Stimulated activated CD8-positive, alpha-beta memory T cell treated with anti-CD3 and anti-CD28 coated beads, Interleukin-4, amount 100 ng/mL, for 24 hours (primary cell): ENCODE results near the gene NAPG.
"Not testable (repeated sequence)": the region's sequence is repeated elsewhere in the genome, so short reads cannot be mapped to it uniquely, and the experiment has no call there.

Experiments used
- DNase-seq: peaks from one replicate; pipeline ENCODE4 v3.0.0-alpha.2; 2020; ENCODE audit warnings: low read depth

The NAPG gene

GRCh38 chr18:10525697-10526560 lies at the start of gene NAPG:
Gene NAPG, plus strand, starts transcription at chr18:10526027. Its CDS starts 76 bp downstream, at chr18:10526103.
- peak; percentile 86 for DNase-seq

DNA sequence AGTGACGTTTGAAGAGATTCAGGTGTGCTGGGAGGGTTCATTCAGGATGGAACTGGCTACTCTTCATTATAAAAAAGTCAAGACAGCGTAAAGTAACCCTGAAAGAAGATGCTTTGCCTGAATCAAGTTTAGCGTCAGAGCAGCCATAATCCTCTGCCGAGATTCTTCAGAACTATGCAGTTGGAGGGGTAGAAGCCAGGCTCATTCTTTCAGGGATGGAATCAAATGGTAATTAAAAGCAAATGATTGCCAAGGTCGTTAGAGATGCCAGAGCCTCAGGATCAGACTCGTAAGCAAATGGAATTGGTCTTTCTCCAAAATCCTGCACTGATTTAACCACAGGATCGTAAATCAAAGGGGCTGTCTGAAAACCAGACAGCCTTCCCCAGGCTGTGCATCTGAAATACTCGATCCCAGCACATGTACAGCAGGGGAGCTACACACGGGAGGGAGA lies 49.5 kb upstream of the NAPG start:
- DNase-seq, result no peak

- no peak for DNase-seq
These were observed 48.5 kb upstream of the NAPG start for GRCh38 chr18:10477121-10477862.

GRCh38 chr18:10477863-10478260 lies 48.0 kb upstream of the NAPG start:
- no peak for DNase-seq

DNA sequence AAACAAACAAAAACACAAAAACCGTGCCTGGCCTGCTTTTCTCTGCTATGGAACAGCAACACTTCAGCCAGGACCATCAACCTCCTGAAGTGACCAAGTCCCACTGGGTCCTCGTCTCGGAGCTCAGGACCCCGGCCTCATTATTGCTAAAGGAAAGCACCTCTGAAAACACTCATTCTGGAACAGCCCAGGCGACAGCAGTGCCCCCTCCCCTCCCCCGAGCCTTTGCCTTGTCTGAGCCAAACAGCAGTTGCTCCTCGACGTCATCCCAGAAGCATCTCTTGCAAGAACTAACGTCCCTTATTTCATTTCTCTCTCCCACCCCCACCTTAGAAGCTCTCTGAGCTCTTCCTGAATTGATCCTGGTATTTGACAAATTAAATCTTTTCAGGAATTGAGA lies 44.0 kb upstream of the NAPG start:
- no peak for DNase-seq

GRCh38 chr18:10482363-10482984 lies 43.4 kb upstream of the NAPG start:
- DNase-seq, result no peak

DNA sequence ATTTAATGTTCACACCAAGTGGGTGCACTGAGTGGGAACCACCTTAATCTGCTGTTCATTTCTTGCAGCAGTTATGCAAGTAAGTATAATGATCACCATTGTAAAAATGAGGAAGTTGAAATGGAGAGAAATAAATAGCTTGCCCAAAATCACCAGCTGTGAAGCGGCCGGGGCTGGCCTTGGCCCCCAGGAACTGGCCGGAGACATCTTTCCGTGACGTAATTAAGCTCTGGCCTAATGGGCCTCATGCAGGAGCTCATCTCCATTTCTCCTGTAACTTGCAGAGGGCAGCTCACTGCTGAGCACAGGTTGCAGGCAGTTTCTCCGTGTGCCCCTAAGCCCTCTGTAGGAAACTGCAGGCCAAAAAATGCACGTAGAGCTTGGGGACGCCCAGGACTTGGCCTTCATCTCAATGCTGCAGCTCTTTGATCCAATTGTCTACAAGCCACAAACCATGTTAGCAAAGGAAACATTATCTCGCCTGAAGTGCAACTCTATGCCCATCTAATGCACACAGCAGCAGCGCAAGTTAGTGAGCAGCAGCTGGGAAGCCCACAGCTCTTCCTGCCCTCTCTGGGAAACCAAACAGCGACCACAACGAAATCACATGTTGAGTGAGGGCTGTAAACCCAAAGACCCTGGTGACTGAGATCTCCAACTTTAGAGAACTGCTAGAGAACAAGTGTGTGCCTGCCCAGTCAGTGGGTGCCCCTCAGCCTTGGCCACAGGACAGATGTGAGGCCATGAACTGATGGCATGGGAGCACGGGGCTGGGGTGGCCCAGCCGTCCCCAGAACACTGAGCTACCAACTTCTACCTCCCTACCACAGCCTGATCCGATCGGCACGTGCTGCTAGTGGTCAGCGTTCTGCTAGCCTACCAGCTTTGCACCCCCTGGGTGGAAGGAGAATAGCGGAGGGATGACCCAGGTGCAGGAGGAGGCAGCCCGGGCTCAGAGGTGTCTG lies 42.6 kb upstream of the NAPG start:
- no peak for DNase-seq

DNA sequence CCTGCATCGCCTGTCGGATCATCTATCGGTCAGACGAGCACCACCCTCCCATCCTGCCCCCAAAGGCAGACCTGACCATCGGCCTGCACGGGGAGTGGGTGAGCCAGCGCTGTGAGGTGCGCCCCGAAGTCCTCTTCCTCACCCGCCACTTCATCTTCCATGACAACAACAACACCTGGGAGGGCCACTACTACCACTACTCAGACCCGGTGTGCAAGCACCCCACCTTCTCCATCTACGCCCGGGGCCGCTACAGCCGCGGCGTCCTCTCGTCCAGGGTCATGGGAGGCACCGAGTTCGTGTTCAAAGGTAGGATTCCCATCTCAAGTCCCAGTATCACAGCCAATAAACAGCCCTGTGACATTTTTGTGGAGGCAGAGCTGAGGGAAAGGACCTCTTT lies 40.4 kb upstream of the NAPG start:
- no peak for DNase-seq

GRCh38 chr18:10486362-10486761 lies 39.5 kb upstream of the NAPG start:
- DNase-seq, result no peak

DNA sequence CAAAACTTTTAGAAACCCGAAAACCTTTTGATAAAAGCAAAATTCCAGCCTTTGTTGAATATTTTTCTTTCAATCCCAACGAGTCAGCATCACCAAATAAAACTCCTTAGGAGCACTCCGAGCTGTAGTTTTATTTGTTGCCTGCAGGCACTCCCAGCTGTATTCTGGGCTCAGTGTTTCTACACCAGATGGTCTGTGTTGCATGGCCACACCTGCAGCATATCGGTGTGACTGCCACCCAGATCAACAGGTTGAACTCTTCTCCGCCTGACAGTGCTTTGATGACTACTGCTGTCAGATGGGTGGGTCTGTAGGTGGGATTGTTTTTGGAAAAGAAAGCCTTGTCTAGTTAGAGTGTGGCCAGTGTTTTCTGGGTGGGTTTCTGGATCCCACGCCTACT lies 38.7 kb upstream of the NAPG start:
- DNase-seq, result no peak

- DNase-seq, result no peak
These were observed 37.8 kb upstream of the NAPG start for GRCh38 chr18:10488017-10488416.

DNA sequence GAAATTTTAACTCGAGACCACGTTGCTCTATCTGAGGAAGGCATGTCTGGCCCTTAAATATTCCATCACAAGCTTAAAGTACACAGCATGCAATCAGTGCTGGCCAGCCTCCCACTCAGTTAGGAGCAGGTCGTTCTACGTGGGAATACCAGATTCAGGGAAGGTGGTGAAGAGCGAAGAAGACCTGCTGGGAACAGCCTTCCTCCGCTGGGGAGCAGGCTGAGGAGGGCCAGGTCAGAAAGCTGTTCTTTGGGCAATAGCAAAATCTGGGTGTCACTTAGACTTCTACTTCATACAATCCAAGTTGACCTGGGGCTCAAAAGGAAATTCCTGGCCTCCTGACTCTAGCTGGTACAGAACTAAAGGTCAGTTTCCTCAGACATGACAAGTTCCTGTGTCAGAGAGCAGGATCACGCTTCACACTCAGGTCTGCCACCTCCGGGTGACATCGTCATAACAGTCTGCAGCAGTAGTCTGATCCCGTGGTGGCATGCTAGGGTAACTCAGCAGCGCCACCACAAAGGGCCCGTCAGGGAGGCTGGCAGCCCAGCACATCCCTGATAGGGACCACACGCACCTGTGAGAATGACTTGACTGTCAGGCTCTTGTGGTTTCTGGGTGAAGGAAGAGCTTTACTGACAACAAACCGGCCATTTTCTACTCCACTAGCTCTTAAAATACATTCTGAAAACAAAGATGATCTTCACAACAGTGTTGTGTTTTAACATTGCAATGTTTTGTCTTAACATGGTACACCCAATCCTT lies 35.2 kb upstream of the NAPG start:
- peak; percentile 22 for DNase-seq

DNA sequence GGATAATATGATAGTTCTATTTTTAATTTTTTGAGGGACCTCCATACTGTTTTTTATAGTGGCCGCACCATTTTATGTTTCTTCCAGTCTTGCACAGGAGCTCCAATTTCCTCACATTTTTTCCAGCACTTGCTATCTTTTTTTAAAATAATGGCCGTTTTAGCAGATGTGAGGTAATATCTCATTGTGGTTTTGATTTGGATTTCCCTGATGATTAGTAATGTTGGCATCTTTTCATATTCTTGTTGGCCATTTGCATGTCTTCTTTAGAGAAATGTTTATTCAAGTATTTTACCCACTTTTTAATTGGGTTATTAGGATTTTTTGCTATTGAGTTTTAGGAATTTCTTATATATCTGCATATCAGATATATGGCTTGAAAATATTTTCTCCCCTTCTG lies 29.9 kb upstream of the NAPG start:
- DNase-seq, result no peak

DNA sequence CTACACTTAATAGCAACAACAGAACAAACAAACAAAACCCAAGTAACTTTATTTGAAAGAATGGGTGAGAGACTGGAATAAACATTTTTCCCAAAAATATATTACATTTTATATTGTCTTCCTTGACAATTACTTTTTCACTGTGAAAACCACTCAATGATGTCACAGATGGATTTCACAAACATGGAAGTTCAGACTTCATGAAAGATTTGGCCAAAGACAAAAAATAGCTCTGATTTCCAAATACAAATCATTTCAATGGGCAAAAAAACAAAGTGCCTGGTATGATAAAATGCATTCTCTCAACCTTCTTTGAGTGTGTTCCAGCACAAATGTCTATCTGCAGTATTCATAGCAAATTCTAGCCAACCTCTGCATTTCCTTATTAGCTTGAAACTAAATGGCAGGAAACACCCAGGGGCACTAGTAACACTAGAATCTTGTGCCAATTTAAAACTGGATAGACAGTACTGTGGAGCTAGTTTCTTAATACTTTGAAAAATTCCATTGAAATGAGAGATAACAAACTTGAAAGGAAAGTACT lies 28.5 kb upstream of the NAPG start:
- DNase-seq, result no peak

DNA sequence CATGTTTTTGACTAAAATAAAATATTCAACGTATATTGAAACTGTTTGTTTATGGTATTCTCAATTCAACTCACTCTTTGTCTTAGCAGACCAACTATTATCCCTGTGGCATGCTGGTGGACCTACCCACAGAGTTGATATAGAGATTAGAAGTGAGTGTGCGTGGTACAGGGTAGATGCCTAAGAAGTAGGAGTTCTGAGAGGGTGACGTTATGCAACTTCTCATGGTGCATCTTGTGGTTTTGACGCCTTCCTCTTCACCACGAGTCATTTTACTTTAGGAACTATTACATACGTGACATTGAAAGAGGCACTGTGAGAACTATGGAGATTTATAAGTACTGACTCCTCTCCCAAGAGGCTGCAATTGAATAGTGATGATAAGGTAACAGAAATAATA lies 26.6 kb upstream of the NAPG start:
- DNase-seq, result no peak

GRCh38 chr18:10500038-10500437 lies 25.8 kb upstream of the NAPG start:
- DNase-seq, result no peak

GRCh38 chr18:10504723-10505122 lies 21.1 kb upstream of the NAPG start:
- DNase-seq, result no peak

- DNase-seq, result not testable (repeated sequence)
These were observed 19.9 kb upstream of the NAPG start for GRCh38 chr18:10505892-10506291.

- DNase-seq, result no peak
These were observed 17.2 kb upstream of the NAPG start for GRCh38 chr18:10508591-10508990.

DNA sequence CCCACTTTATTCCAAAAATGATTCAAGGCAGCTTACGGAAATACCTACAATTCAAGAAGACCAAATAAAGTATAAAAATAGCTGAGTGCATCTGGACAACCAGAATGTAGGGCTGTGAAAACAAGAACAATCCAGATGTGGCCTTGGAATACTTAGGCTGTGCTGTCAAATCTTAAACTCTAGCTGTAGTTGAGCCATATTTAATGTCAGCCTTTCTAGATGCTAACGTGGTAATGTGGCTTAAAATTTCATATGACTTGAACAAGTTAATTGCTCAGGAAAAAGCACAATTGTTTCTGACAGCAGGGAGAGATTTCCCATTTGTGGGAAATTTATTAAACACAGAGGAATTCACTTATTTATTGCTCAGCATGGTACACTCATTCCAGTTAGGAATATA lies 14.6 kb upstream of the NAPG start:
- DNase-seq, result no peak

GRCh38 chr18:10514082-10514481 lies 11.7 kb upstream of the NAPG start:
- no peak for DNase-seq
